ENCODE measurements around the gene KIF3C.

DNA sequence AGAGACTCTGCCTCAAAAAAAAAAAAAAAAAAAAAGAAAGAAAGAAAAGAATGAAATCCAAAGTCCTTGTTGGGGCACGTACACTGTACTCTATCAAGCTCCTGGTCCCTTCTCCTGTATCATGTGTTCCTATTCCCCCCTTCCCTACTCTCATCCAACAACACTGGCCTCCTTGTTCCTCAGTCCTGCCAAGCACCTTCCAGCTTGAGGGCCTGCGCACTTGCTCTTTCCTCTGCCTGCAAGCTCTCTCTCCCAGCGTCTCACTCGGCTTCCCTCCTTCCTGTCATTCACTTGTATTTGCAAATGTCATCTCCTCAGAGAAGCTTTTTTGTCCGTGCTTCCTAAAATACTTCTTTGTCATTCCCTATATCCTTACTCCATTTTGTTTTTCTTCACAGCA is 10.8 kb upstream of the KIF3C start:
- TF ChIP-seq CTCF (IDR thresholded peaks at IDR 0.05; ENCODE audit: poor library complexity) (no peak), EZH2 (IDR thresholded peaks at IDR 0.05; ENCODE audit: borderline replicate concordance) (no peak)

All from hepatocyte (in vitro differentiated cells).